AG04450 (cell line): Measurements from ENCODE around the gene ELOVL5. TPM values are rescaled to one million over a fixed set of nuclear protein-coding genes. Genes with fewer than 3 reads are reported as not detected.

Experiments used
- CTCF ChIA-PET: fragments of 300-600, 350-600 bp; formaldehyde crosslinking; extraction: SDS; loops from one replicate; lab custom pipeline; 2022; ENCODE audit warnings: antibody characterized with exemption, inconsistent platforms; lab: Charles Lee
- POLR2A ChIA-PET: fragments of 350-600 bp; formaldehyde crosslinking; extraction: SDS; loops from one replicate; lab custom pipeline; 2021; ENCODE audit warnings: antibody characterized with exemption, inconsistent platforms; lab: Yijun Ruan, JAX
- DNase-seq: peaks from one replicate; pipeline ENCODE4 v3.0.0-alpha.2; 2011; ENCODE audit warnings: low read depth, low spot score
- H3K27ac ChIP-seq: one replicate; pipeline ENCODE4 v1.5.1; 2012; ENCODE audit warnings: low read depth, low read length, control low read depth
- H3K27me3 ChIP-seq: one replicate; pipeline ENCODE4 v1.6.0; 2012; ENCODE audit warnings: low read length; ENCODE audit not compliant: control insufficient read depth, insufficient read depth
- H3K4me3 ChIP-seq: 2 replicates; pipeline ENCODE4 v1.5.1; 2011; ENCODE audit warnings: mild to moderate bottlenecking, low read depth, low read length, control low read depth
- H3K9me3 ChIP-seq: 2 replicates; pipeline ENCODE4 v1.5.1; 2012; ENCODE audit warnings: low read length; ENCODE audit not compliant: control insufficient read depth, insufficient read depth
- polyA plus RNA-seq: library from polyadenylated mRNA; depleted of rRNA; stranded (reverse); fragments of >200 nt; gene quantifications from 2 replicates; pipeline ENCODE4 v1.2.3, GENCODE V29; 2011
- TF ChIP-seq, protein P1 (sequence below): IDR thresholded peaks from 2 replicates; pipeline ENCODE4 v1.5.1; 2011; ENCODE audit warnings: low read depth, low read length, control low read depth, inconsistent platforms

The ELOVL5 gene
- polyA plus RNA-seq, 1 experiment: 81.6 TPM

DNA sequence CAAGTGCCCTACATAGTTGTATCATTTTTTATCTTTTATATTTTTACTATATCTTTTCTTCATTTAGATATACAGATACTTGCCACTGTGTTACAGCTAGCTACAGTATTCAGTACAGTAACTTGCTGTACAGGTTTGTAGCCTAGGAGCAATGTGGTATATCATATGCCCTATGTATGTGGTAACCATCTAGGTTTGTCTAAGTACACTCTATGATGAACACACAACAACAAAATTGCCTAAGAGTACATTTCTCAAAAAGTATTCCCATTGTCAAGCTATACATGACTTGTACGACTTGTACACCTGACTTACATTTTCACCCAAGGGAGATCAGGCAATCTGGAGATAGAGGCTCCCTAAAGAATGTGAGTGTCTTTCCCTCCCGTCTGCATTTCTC, 8.2 kb downstream of the ELOVL5 start:
- POLR2A ChIA-PET: no interaction called here

DNA sequence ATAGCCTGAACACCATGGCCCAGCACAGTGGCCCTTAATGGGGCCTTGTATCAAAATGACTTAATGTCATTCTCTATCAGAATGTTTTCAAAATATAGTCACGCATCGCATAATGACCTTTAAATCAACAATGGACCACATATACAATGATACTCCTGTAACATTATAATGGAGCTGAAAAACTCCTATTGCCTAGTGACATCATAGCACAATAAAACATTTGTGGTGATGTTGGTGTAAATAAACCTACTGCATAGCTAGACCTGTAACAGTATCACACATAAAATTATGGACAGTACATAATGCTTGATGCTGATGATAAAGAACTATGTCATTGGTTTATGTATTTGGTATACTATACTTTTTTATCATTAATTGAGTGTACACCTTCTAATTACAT, 9.3 kb downstream of the ELOVL5 start:
- H3K4me3 ChIP-seq: no peak overlapping the region

More for the DNA sequence above, 8.2 kb downstream of the ELOVL5 start:
- no peak overlapping the region for H3K4me3 ChIP-seq
- no peak for DNase-seq
- CTCF ChIA-PET: interaction anchor here (0.5 to 1.6 kb wide), 4 partner anchors 16 to 388 kb away, joined by 4 to 5 read pairs (median 4); no protein-coding TSS in a partner anchor
- TF ChIP-seq, protein P1, sequence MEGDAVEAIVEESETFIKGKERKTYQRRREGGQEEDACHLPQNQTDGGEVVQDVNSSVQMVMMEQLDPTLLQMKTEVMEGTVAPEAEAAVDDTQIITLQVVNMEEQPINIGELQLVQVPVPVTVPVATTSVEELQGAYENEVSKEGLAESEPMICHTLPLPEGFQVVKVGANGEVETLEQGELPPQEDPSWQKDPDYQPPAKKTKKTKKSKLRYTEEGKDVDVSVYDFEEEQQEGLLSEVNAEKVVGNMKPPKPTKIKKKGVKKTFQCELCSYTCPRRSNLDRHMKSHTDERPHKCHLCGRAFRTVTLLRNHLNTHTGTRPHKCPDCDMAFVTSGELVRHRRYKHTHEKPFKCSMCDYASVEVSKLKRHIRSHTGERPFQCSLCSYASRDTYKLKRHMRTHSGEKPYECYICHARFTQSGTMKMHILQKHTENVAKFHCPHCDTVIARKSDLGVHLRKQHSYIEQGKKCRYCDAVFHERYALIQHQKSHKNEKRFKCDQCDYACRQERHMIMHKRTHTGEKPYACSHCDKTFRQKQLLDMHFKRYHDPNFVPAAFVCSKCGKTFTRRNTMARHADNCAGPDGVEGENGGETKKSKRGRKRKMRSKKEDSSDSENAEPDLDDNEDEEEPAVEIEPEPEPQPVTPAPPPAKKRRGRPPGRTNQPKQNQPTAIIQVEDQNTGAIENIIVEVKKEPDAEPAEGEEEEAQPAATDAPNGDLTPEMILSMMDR: no peak
- H3K27me3 ChIP-seq: no peaks in the 10 kb centered on the region
- H3K9me3 ChIP-seq: no peaks in the 10 kb centered on the region
- no peak overlapping the region for H3K27ac ChIP-seq

DNA sequence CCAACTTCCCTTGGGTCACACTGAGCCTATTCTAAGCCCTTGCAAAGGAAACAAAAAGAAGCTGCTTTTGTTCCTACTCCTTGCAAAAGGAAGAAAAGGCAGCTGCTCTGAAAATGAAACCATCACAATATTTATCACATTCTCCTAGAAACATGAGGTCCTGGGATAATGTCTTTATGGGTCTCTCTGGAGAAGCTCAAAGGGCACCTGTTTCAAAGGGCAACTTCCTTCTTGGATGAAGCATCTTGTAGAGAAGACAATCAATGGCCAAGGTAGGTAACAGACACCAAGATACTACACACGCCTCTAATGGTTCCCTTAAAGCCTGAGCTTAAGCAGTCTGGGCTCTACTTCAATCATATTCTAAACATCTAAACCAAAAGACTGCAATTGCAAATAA, 10.4 kb downstream of the ELOVL5 start:
- DNase-seq: no peak
- no peaks in the 10 kb centered on the region for H3K9me3 ChIP-seq
- TF ChIP-seq, protein P1: no peak
- ChIA-PET POLR2A (no interaction called here), CTCF (interaction anchor here (1.1 to 1.4 kb wide), 2 partner anchors 10 to 146 kb away, joined by 3 to 4 read pairs; no protein-coding TSS in a partner anchor)
- no peak overlapping the region for H3K4me3 ChIP-seq
- no peak overlapping the region for H3K27ac ChIP-seq
- H3K27me3 ChIP-seq: no peaks in the 10 kb centered on the region

More for the DNA sequence above, 9.3 kb downstream of the ELOVL5 start:
- DNase-seq: no peak
- TF ChIP-seq, protein P1: no peak
- Histone ChIP-seq H3K9me3 (no peaks in the 10 kb centered on the region), H3K27ac (no peak overlapping the region), H3K27me3 (no peaks in the 10 kb centered on the region)
- ChIA-PET POLR2A (no interaction called here), CTCF (interaction anchor here (0.9 to 1.2 kb wide), 3 partner anchors 11 to 145 kb away, joined by 3 to 4 read pairs (median 3); no protein-coding TSS in a partner anchor)

DNA sequence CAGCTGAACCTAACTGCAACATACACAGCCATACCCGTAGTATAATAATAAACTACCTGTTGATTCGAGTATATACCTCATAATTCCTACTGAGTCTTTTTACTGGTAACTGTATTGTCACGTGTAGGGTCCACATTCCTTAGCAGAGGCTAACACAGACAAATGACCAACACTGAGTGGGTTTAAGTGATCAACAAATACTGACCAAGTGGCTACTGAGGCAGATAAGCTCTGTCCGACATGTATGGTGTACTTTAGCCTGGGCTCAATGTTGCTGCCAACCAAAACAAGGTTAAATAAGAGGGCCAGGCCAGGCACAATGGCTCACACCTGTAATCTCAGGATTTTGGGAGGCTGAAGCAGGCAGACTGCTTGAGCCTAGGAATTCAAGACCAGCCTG, 12.7 kb downstream of the ELOVL5 start:
- TF ChIP-seq, protein P1: no peak
- ChIA-PET CTCF (no interaction called here), POLR2A (no interaction called here)
- no peaks in the 10 kb centered on the region for H3K27me3 ChIP-seq
- DNase-seq: no peak
- H3K9me3 ChIP-seq: no peaks in the 10 kb centered on the region
- H3K4me3 ChIP-seq: no peak overlapping the region
- H3K27ac ChIP-seq: no peak overlapping the region

DNA sequence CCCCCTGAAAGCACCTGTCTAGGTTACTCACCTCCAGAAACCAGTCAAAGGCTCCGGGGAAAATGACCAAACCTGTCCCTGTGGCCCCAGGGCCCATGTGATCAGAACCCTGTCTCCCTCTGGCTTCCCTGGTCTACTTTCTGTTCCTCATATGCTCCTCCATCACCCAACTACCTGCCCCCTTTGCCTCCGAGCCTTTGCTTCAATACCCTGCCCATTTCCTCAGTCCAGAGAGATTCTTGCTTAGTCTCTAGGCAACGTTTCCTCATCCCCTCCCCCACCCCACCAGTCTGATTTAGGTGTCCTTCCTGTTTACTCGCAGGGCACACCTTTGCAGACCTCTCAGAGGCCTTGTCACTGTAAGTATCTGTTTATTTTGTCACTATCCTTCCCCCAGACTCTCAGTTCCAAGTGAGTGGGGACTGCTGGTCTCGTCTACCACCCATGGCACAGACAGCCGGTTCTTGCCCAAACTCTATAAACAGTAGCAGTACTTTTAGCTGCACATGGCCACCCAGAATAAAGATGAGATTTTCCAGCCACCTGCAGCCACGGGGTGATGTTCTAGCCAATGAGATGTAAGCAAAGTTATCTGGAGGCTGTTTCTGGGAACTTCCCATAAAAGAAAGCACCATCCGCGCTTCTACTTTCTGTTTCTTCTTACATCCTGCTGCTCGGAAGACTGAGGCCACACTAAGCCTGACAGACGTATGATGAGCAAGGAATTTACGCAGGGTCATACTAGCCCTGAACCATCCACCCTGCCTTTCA, 13.3 kb downstream of the ELOVL5 start:
- H3K4me3 ChIP-seq: no peak overlapping the region
- TF ChIP-seq, protein P1: no peak
- ChIA-PET CTCF (no interaction called here), POLR2A (no interaction called here)
- H3K9me3 ChIP-seq: no peaks in the 10 kb centered on the region
- H3K27me3 ChIP-seq: no peaks in the 10 kb centered on the region
- no peak for DNase-seq
- no peak overlapping the region for H3K27ac ChIP-seq
